ENCODE data around the gene NAA30. TPM values are rescaled to one million over a fixed set of nuclear protein-coding genes. Genes with fewer than 3 reads are reported as not detected.
"Not testable (repeated sequence)": the region's sequence is repeated elsewhere in the genome, so short reads cannot be mapped to it uniquely, and the experiment has no call there.

The NAA30 gene
- total RNA-seq, 2 donors from 2014 or later: 16.6 to 21.4 TPM

- H3K9me3 ChIP-seq: no peaks in the 10 kb centered on the region
- no peak overlapping the region for H3K9ac ChIP-seq (ENCODE audit: low read depth in 2 of 2, low read length in 2 of 2)
- no peaks in the 10 kb centered on the region for H3K27me3 ChIP-seq
- DNase-seq: no peak
- no peaks in the 10 kb centered on the region for H3K4me1 ChIP-seq
- H3K4me3 ChIP-seq: no peak overlapping the region
- intact Hi-C loops (cut with DNase I): no loop called here
- no peak overlapping the region for H3K27ac ChIP-seq
- no peak for TF ChIP-seq CTCF (IDR thresholded peaks at IDR 0.05)
- no peaks in the 10 kb centered on the region for H3K36me3 ChIP-seq
Measured at GRCh38 chr14:57355081-57355800, 35.1 kb upstream of the NAA30 start.

- Histone ChIP-seq H3K36me3 (no peaks in the 10 kb centered on the region), H3K9me3 (no peaks in the 10 kb centered on the region), H3K9ac (ENCODE audit: low read depth in 2 of 2, low read length in 2 of 2) (no peak overlapping the region), H3K27me3 (no peaks in the 10 kb centered on the region), H3K27ac (no peak overlapping the region), H3K4me1 (no peaks in the 10 kb centered on the region), H3K4me3 (no peak overlapping the region)
- DNase-seq: no peak
- no peak for TF ChIP-seq CTCF (IDR thresholded peaks at IDR 0.05)
- intact Hi-C loops (cut with DNase I): no loop called here
Measured at GRCh38 chr14:57362361-57362760, 28.0 kb upstream of the NAA30 start.

- no peaks in the 10 kb centered on the region for H3K27me3 ChIP-seq
- H3K9me3 ChIP-seq: no peaks in the 10 kb centered on the region
- no peak for DNase-seq
- H3K9ac ChIP-seq (ENCODE audit: low read depth in 2 of 2, low read length in 2 of 2): no peak overlapping the region
- intact Hi-C loops (cut with DNase I): no loop called here
- H3K4me1 ChIP-seq: no peaks in the 10 kb centered on the region
- H3K36me3 ChIP-seq: no peaks in the 10 kb centered on the region
- no peak for TF ChIP-seq CTCF (IDR thresholded peaks at IDR 0.05)
- no peak overlapping the region for H3K27ac ChIP-seq
- H3K4me3 ChIP-seq: no peak overlapping the region
Measured at GRCh38 chr14:57364659-57365450, 25.5 kb upstream of the NAA30 start.

GRCh38 chr14:57370187-57370586 is 20.2 kb upstream of the NAA30 start:
- H3K36me3 ChIP-seq; H3K27ac ChIP-seq; H3K9me3 ChIP-seq; H3K27me3 ChIP-seq; H3K4me1 ChIP-seq; intact Hi-C loops (cut with DNase I); H3K9ac ChIP-seq (ENCODE audit: low read depth in 2 of 2, low read length in 2 of 2); H3K4me3 ChIP-seq; DNase-seq: not testable (repeated sequence)

- no peak for TF ChIP-seq CTCF (IDR thresholded peaks at IDR 0.05)
Measured at GRCh38 chr14:57371013-57371412, 19.4 kb upstream of the NAA30 start.

GRCh38 chr14:57375156-57375555 is 15.2 kb upstream of the NAA30 start:
- Histone ChIP-seq H3K9ac (ENCODE audit: low read depth in 2 of 2, low read length in 2 of 2) (no peak overlapping the region), H3K9me3 (no peaks in the 10 kb centered on the region), H3K36me3 (no peaks in the 10 kb centered on the region), H3K27me3 (no peaks in the 10 kb centered on the region), H3K4me3 (no peak overlapping the region), H3K4me1 (no peaks in the 10 kb centered on the region), H3K27ac (no peak overlapping the region)
- DNase-seq: no peak
- intact Hi-C loops (cut with DNase I): no loop called here
- no peak for TF ChIP-seq CTCF (IDR thresholded peaks at IDR 0.05)

More at GRCh38 chr14:57371013-57371412, 19.4 kb upstream of the NAA30 start:
- intact Hi-C loops (cut with DNase I): no loop called here
- no peak for DNase-seq
- Histone ChIP-seq H3K27ac (no peak overlapping the region), H3K9me3 (no peaks in the 10 kb centered on the region), H3K9ac (ENCODE audit: low read depth in 2 of 2, low read length in 2 of 2) (no peak overlapping the region), H3K36me3 (no peaks in the 10 kb centered on the region), H3K27me3 (no peaks in the 10 kb centered on the region), H3K4me1 (no peaks in the 10 kb centered on the region), H3K4me3 (no peak overlapping the region)

All from colonic mucosa (tissue), 4 donors.